ENCODE measurements around the gene MTR.

The MTR gene

GRCh38 chr1:236887081-236887480 lies 92.0 kb downstream of the MTR start:
- DNase-seq (ENCODE audit: low read depth, low spot score), result no peak
- no peak overlapping the region for H3K4me3 ChIP-seq (ENCODE audit: low read depth, low read length)
- no peak for TF ChIP-seq CTCF (IDR thresholded peaks at IDR 0.05; ENCODE audit: insufficient read depth, low read length, missing control alignments)
- CTCF ChIA-PET, result no interaction called here
- POLR2A ChIA-PET, result no interaction called here

GRCh38 chr1:236888126-236888525 lies 93.0 kb downstream of the MTR start:
- DNase-seq (ENCODE audit: low read depth, low spot score), result no peak

GRCh38 chr1:236888903-236889302 lies 93.8 kb downstream of the MTR start:
- H3K4me3 ChIP-seq (ENCODE audit: low read depth, low read length), result no peak overlapping the region
- CTCF ChIA-PET, result no interaction called here
- no peak for DNase-seq (ENCODE audit: low read depth, low spot score)
- no peak for TF ChIP-seq CTCF (IDR thresholded peaks at IDR 0.05; ENCODE audit: insufficient read depth, low read length, missing control alignments)
- POLR2A ChIA-PET, result no interaction called here

More at GRCh38 chr1:236888126-236888525, 93.0 kb downstream of the MTR start:
- ChIA-PET CTCF (no interaction called here), POLR2A (no interaction called here)
- no peak for TF ChIP-seq CTCF (IDR thresholded peaks at IDR 0.05; ENCODE audit: insufficient read depth, low read length, missing control alignments)
- H3K4me3 ChIP-seq (ENCODE audit: low read depth, low read length), result no peak overlapping the region

DNA sequence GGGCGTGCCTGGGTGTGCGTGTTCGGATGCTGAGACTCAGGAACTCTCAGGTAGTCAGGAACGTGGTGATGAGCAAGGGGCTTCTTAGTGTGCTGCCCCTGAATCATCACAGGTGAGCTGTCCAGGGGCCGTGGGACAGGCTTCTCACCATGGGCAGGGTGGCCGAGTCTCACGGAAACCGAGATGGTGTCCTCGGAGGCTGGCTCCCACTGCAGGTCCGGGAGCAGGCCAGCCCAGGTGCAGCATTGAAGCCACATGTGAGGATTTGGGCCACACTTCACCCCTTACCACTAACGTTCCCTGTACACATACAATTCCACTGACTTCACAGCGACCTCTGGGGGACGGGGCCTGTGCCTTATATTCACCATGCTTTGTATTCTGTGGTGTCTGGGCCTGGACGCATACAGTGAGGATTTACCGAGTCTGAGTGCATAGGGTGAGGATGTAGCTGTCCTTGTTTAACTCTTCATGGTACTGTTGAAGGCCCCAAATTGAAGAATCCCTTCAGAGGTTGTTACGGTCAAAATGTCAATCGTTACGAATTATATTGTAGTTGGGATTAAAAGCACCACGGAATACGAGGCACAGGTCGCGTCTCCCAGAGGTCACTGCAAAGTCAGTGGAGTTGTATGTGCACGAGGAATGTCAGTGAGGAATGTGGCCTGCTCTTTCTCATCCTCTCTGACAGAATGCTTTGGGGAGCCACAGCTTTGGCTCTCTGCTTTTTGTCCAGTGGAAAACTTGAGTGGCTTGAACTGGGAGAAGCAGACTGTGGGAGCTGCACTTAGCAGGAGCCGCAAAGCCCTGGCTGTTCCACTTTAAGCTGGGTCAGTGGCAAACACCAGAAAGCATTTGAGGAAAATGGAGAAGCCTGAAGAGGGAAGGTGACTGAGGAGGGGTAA lies 95.3 kb downstream of the MTR start:
- CTCF ChIA-PET, result no interaction called here
- no peak for DNase-seq (ENCODE audit: low read depth, low spot score)

GRCh38 chr1:236893626-236894545 lies 98.8 kb downstream of the MTR start:
- peak; percentile 36 for DNase-seq (ENCODE audit: low read depth, low spot score)
- TF ChIP-seq CTCF (IDR thresholded peaks at IDR 0.05; ENCODE audit: insufficient read depth, low read length, missing control alignments), result no peak
- ChIA-PET POLR2A (no interaction called here), CTCF (interaction anchor here (0.7 to 1.8 kb wide), 3 partner anchors 25 to 135 kb away, joined by 3 to 8 read pairs (median 7); no protein-coding TSS in a partner anchor)
- H3K4me3 ChIP-seq (ENCODE audit: low read depth, low read length), result no peak overlapping the region

More for the DNA sequence above, 95.3 kb downstream of the MTR start:
- H3K4me3 ChIP-seq (ENCODE audit: low read depth, low read length), result no peak overlapping the region
- TF ChIP-seq CTCF (IDR thresholded peaks at IDR 0.05; ENCODE audit: insufficient read depth, low read length, missing control alignments), result no peak
- POLR2A ChIA-PET, result no interaction called here
